B cell (primary cell): ENCODE results near the gene PLN. TPM values are rescaled to one million over a fixed set of nuclear protein-coding genes. Genes with fewer than 3 reads are reported as not detected.

Experiments used
- ATAC-seq: fragments of 200-7000 bp; cut with Tn5 transposase; one replicate; pipeline ENCODE4 v1.10.0; 2021; ENCODE audit warnings: low read depth, mild to moderate bottlenecking, moderate number of reproducible peaks, moderate library complexity
- CTCF ChIA-PET: fragments of 350-600 bp; sonication (Branson Sonifier 250); formaldehyde crosslinking; loops from one replicate; lab custom pipeline; 2021; ENCODE audit warnings: antibody characterized with exemption, inconsistent platforms; lab: Charles Lee
- POLR2A ChIA-PET: fragments of 350-600 bp; sonication (Branson Sonifier 250); formaldehyde crosslinking; loops from one replicate; lab custom pipeline; 2021; ENCODE audit warnings: antibody characterized with exemption; lab: Charles Lee
- DNase-seq: peaks from one replicate; pipeline ENCODE4 v3.0.0; 2013
- H2AFZ ChIP-seq: 2 replicates; pipeline ENCODE4 v1.6.1; 2012; ENCODE audit warnings: mild to moderate bottlenecking, low read depth, low read length; ENCODE audit not compliant: insufficient read depth, poor library complexity, severe bottlenecking
- H3K27ac ChIP-seq, 2 donors: 1 replicate in 1 of 2; 2 replicates in 1 of 2; pipeline ENCODE4 v1.5.1; 2012 to 2013; ENCODE audit warnings: low read length in 2 of 2, mild to moderate bottlenecking in 2 of 2, moderate library complexity in 1 of 2
- H3K27me3 ChIP-seq, 4 experiments: fragments of 200-600 bp in 1 of 4; sonication (generic) in 1 of 4; replicated peaks in 1 of 4; 1 replicate in 2 of 4; 2 replicates in 2 of 4; pipeline versions ENCODE4 v1.6.1 to v1.7.0; 2013 to 2016; ENCODE audit warnings: low read length in 3 of 4, mild to moderate bottlenecking in 2 of 4, mixed read lengths in 1 of 4, moderate library complexity in 1 of 4; ENCODE audit not compliant: insufficient read depth in 4 of 4, control insufficient read depth in 3 of 4; ENCODE audit errors: control extremely low read depth in 1 of 4
- H3K36me3 ChIP-seq, 2 experiments: replicated peaks in 1 of 2; 1 replicate in 1 of 2; 2 replicates in 1 of 2; pipeline versions ENCODE4 v1.6.1 to v1.7.1; 2013; ENCODE audit warnings: low read length in 1 of 2; ENCODE audit not compliant: insufficient read depth in 2 of 2, control insufficient read depth in 1 of 2; ENCODE audit errors: control extremely low read depth in 1 of 2, extremely low read depth in 1 of 2
- H3K4me1 ChIP-seq, 2 donors: fragments of 200-600 bp in 1 of 2; sonication (generic) in 1 of 2; 1 replicate in 1 of 2; 2 replicates in 1 of 2; pipeline versions ENCODE4 v1.5.1 to v1.6.1; 2013 to 2017; ENCODE audit warnings: low read length in 2 of 2; ENCODE audit not compliant: control insufficient read depth in 2 of 2, insufficient read depth in 2 of 2
- H3K4me2 ChIP-seq: replicated peaks from 2 replicates; pipeline ENCODE3; 2012; ENCODE audit warnings: mild to moderate bottlenecking, low read depth, low read length; ENCODE audit not compliant: poor library complexity, severe bottlenecking
- H3K4me3 ChIP-seq, 5 experiments: fragments of 200-600 bp in 1 of 5; sonication (generic) in 1 of 5; 1 replicate in 3 of 5; 2 replicates in 2 of 5; pipeline versions ENCODE4 v1.5.1 to v1.7.0; 2011 to 2016; ENCODE audit warnings: low read length in 4 of 5, mild to moderate bottlenecking in 4 of 5, low read depth in 2 of 5, control low read depth in 1 of 5, moderate library complexity in 1 of 5; ENCODE audit not compliant: insufficient read depth in 1 of 5; ENCODE audit errors: control extremely low read depth in 1 of 5, extremely low read depth in 1 of 5
- H3K79me2 ChIP-seq: fragments of 200-600 bp; sonication (generic); one replicate; pipeline ENCODE4 v1.6.0; 2016; ENCODE audit warnings: low read length; ENCODE audit not compliant: control insufficient read depth, insufficient read depth
- H3K9ac ChIP-seq: fragments of 200-600 bp; sonication (generic); 2 replicates; pipeline ENCODE4 v1.6.1; 2017; ENCODE audit warnings: mild to moderate bottlenecking, low read length, moderate library complexity
- H3K9me3 ChIP-seq, 3 donors: one replicate each; pipeline versions ENCODE4 v1.6.1 to v1.7.1; 2013; ENCODE audit warnings: low read length in 2 of 3; ENCODE audit not compliant: control insufficient read depth in 2 of 3, insufficient read depth in 1 of 3; ENCODE audit errors: control extremely low read depth in 1 of 3
- H4K20me1 ChIP-seq: 2 replicates; pipeline ENCODE4 v1.6.0; 2012; ENCODE audit warnings: mild to moderate bottlenecking, low read length; ENCODE audit not compliant: insufficient read depth, control insufficient read depth, poor library complexity, severe bottlenecking
- H3K27ac Mint-ChIP-seq: one replicate; pipeline ENCODE4 v1.8.0; 2021; ENCODE audit warnings: mixed read lengths
- H3K27me3 Mint-ChIP-seq: one replicate; pipeline ENCODE4 v1.8.0; 2021; ENCODE audit warnings: mixed read lengths
- H3K4me1 Mint-ChIP-seq: one replicate; pipeline ENCODE4 v1.8.0; 2021; ENCODE audit warnings: mixed read lengths
- H3K4me3 Mint-ChIP-seq: one replicate; pipeline ENCODE4 v1.8.0; 2021; ENCODE audit warnings: mixed read lengths
- H3K9me3 Mint-ChIP-seq: one replicate; pipeline ENCODE4 v1.8.0; 2022; ENCODE audit warnings: mixed read lengths; ENCODE audit not compliant: insufficient read depth
- EZH2 ChIP-seq: IDR thresholded peaks from 2 replicates; pipeline ENCODE4 v1.6.1; 2012; ENCODE audit warnings: borderline replicate concordance, low read depth, mild to moderate bottlenecking, moderate library complexity, low read length; ENCODE audit not compliant: insufficient read depth, poor library complexity, severe bottlenecking
- WGBS: methylation state at CpG from one replicate; pipeline ENCODE4 v1.1.5; 2013; ENCODE audit warnings: missing lambda C conversion rate; ENCODE audit not compliant: insufficient coverage; 5-methylcytosine and 5-hydroxymethylcytosine counted together
- intact Hi-C: fragments of 100-400 bp; cut with micrococcal nuclease; formaldehyde crosslinking; loops from one replicate; pipeline ENCODE4 v1.10.0; 2022
- polyA plus RNA-seq: library from polyadenylated mRNA; depleted of rRNA; stranded (reverse); fragments of >200 nt; gene quantifications from 2 replicates; pipeline ENCODE4 v1.2.3, GENCODE V29; 2012
- total RNA-seq, 2 donors: library from RNA; stranded (reverse); fragments of 120-200 nt in 1 of 2; gene quantifications; 1 replicate in 1 of 2; 2 replicates in 1 of 2; pipeline versions ENCODE4 v1.2.3 to v1.2.4, GENCODE V29; 2013 to 2022
- TF ChIP-seq, protein P1 (sequence below): fragments of 200-600 bp; IDR thresholded peaks from one replicate; pipeline ENCODE4 v1.8.0; 2022; ENCODE audit warnings: antibody characterized with exemption, mild to moderate bottlenecking

PLN gene
- total and polyA plus RNA-seq, 2 donors (not counting 1 experiment from before 2014, with no cell fraction given): not detected

DNA sequence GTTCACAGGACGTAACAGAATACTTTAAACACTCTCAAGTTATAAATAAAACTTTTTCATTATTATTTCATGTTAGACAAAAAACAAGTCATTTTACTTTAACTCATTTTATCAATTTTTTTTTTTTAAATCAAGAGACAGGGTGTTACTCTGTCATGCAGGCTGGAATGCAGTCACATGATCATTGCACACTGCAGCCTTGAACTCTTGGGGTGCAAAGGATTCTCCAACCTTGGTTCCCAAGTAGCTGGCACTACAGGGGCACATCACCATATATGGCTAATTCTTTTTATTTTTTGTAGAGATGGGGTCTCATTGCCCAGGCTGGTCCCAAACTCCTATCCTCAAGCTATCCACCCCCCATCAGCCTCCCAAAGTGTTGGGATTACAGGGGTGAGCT, 14.2 kb downstream of the PLN start:
- Histone ChIP-seq H3K4me3 (no peak overlapping the region), H3K27ac (no peak overlapping the region), H3K27me3 (no peaks in the 10 kb centered on the region), H3K79me2 (peaks cover 20% of the 10 kb centered on the region), H3K9me3 (no peaks in the 10 kb centered on the region), H2AFZ (no peak overlapping the region), H3K36me3 (peaks cover 3 to 5% of the 10 kb centered on the region in 2 experiments), H4K20me1 (no peaks in the 10 kb centered on the region), H3K4me1 (peaks cover 6 to 11% of the 10 kb centered on the region in 2 donors), H3K4me2 (no peak overlapping the region), H3K9ac (no peak overlapping the region)
- no peaks in the 10 kb centered on the region for H3K9me3 Mint-ChIP-seq
- no peaks in the 10 kb centered on the region for H3K27me3 Mint-ChIP-seq
- no peak overlapping the region for H3K27ac Mint-ChIP-seq
- H3K4me3 Mint-ChIP-seq: no peak overlapping the region
- intact Hi-C loops: loop anchor here (10.0 kb wide), 1 partner anchor 333 kb away; the partner anchor contains the start of gene ASF1A
- ATAC-seq: no peak
- POLR2A ChIA-PET: no interaction called here
- CTCF ChIA-PET: interaction anchor here (0.6 to 0.7 kb wide), 2 partner anchors 8 to 224 kb away, joined by 3 to 4 read pairs; no protein-coding TSS in a partner anchor
- no CpG with 5 or more reads among the region's 1 CpG for WGBS
- no peak for DNase-seq
- TF ChIP-seq, protein P1, sequence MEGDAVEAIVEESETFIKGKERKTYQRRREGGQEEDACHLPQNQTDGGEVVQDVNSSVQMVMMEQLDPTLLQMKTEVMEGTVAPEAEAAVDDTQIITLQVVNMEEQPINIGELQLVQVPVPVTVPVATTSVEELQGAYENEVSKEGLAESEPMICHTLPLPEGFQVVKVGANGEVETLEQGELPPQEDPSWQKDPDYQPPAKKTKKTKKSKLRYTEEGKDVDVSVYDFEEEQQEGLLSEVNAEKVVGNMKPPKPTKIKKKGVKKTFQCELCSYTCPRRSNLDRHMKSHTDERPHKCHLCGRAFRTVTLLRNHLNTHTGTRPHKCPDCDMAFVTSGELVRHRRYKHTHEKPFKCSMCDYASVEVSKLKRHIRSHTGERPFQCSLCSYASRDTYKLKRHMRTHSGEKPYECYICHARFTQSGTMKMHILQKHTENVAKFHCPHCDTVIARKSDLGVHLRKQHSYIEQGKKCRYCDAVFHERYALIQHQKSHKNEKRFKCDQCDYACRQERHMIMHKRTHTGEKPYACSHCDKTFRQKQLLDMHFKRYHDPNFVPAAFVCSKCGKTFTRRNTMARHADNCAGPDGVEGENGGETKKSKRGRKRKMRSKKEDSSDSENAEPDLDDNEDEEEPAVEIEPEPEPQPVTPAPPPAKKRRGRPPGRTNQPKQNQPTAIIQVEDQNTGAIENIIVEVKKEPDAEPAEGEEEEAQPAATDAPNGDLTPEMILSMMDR: no peak
- H3K4me1 Mint-ChIP-seq: peaks cover 19% of the 10 kb centered on the region

DNA sequence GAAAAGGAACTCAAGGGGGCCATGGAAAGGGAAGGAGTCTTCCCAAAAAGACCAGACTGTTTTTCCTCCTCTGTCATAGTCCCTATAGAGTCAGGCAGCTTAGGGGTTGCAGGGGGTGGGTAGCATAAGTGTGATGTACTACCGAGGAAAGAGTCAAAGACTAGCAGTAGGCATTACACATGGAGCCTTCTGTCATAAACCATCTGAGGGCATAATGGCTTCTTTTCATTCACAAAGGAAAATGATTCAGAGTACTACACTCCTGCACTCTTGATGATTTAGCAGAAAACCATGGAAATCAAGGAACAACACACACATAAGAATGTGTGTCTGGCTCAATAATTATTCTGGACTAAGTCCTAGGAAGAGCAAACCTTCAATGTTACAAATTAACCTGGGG, 14.9 kb downstream of the PLN start:
- no peak overlapping the region for H3K4me3 ChIP-seq
- POLR2A ChIA-PET: no interaction called here

More for the DNA sequence above, 14.9 kb downstream of the PLN start:
- Histone ChIP-seq H3K27ac (no peak overlapping the region), H3K79me2 (peaks cover 20% of the 10 kb centered on the region), H3K27me3 (no peaks in the 10 kb centered on the region), H3K4me1 (peaks cover 6 to 11% of the 10 kb centered on the region in 2 donors), H4K20me1 (no peaks in the 10 kb centered on the region), H3K4me2 (no peak overlapping the region), H2AFZ (no peak overlapping the region), H3K36me3 (peaks cover 3 to 5% of the 10 kb centered on the region in 2 experiments), H3K9me3 (no peaks in the 10 kb centered on the region), H3K9ac (no peak overlapping the region)
- H3K27me3 Mint-ChIP-seq: no peaks in the 10 kb centered on the region
- no CpG with 5 or more reads among the region's 1 CpG for WGBS
- H3K27ac Mint-ChIP-seq: no peak overlapping the region
- intact Hi-C loops: loop anchor here (10.0 kb wide), 1 partner anchor 332 kb away; the partner anchor contains the start of gene ASF1A
- ATAC-seq (no peak), DNase-seq (no peak)
- peaks cover 19% of the 10 kb centered on the region for H3K4me1 Mint-ChIP-seq
- H3K9me3 Mint-ChIP-seq: no peaks in the 10 kb centered on the region
- CTCF ChIA-PET: interaction anchor here (0.7 to 5.8 kb wide), 3 partner anchors 9 to 225 kb away, joined by 3 to 146 read pairs (median 17); no protein-coding TSS in a partner anchor
- no peak for TF ChIP-seq EZH2
- TF ChIP-seq, protein P1: no peak
- H3K4me3 Mint-ChIP-seq: no peak overlapping the region
